Measurements from ENCODE around the gene ENTPD7. TPM values are rescaled to one million over a fixed set of nuclear protein-coding genes. Genes with fewer than 3 reads are reported as not detected.

Gene ENTPD7
- total RNA-seq, 1 donor from 2014 or later: 11.0 TPM

DNA sequence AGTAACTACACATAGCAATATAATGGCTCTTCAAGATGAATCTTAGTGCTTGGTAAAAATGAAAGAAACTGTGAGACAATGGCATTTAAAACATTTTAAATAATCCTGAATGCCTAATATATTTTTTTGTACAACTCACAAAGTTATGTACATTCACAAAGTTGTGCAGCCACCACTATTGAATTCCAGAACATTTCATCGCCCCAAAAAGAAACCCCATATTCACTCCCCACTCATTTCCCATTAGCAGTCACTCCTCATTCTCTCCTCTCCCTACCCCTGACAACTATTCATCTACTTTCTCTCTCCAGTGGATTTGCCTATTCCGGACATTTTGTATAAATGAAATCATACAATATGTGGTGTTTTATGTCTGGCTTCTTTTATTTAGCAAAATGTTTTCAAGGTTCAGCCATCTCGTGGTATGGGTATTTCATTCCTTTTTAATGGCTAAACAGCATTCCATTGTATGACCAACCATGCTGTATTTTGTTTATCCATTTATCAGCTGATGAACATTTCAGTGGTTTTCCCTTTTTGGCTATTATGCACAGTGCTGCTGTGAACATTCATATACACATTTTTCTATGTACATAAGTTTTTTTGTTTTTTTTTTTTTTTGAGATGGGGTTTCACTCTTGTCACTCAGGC is 34.7 kb downstream of the ENTPD7 start:
- Mint-ChIP-seq H3K9me3 (ENCODE audit: unreplicated experiment) (no peaks in the 10 kb centered on the region), H3K4me1 (ENCODE audit: low read depth, unreplicated experiment) (no peaks in the 10 kb centered on the region), H3K4me3 (ENCODE audit: unreplicated experiment) (no peak overlapping the region), H3K36me3 (ENCODE audit: unreplicated experiment) (no peaks in the 10 kb centered on the region), H3K27me3 (ENCODE audit: unreplicated experiment) (no peaks in the 10 kb centered on the region), H3K27ac (ENCODE audit: unreplicated experiment) (no peak overlapping the region)
- TF ChIP-seq, protein P1, sequence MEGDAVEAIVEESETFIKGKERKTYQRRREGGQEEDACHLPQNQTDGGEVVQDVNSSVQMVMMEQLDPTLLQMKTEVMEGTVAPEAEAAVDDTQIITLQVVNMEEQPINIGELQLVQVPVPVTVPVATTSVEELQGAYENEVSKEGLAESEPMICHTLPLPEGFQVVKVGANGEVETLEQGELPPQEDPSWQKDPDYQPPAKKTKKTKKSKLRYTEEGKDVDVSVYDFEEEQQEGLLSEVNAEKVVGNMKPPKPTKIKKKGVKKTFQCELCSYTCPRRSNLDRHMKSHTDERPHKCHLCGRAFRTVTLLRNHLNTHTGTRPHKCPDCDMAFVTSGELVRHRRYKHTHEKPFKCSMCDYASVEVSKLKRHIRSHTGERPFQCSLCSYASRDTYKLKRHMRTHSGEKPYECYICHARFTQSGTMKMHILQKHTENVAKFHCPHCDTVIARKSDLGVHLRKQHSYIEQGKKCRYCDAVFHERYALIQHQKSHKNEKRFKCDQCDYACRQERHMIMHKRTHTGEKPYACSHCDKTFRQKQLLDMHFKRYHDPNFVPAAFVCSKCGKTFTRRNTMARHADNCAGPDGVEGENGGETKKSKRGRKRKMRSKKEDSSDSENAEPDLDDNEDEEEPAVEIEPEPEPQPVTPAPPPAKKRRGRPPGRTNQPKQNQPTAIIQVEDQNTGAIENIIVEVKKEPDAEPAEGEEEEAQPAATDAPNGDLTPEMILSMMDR (IDR thresholded peaks at IDR 0.05; ENCODE audit: partially characterized antibody, unreplicated experiment): no peak
- DNase-seq: no peak

DNA sequence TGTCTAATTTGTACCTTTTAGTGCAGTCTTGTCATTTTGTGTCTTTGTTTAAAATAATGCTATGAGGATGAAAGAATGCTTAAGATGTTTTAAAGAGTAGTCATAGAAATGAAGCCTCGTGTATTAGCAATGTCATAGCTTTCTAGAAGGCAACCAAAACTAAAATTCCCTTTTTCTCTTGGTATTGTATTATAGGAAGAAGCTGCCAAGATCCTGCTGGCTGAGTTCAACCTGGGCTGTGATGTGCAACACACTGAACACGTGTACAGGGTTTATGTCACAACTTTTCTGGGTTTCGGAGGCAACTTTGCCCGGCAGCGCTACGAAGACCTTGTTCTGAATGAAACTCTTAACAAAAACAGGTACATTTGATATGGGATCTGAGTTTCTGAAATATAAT is 36.5 kb downstream of the ENTPD7 start:
- Mint-ChIP-seq H3K4me3 (ENCODE audit: unreplicated experiment) (no peak overlapping the region), H3K36me3 (ENCODE audit: unreplicated experiment) (no peaks in the 10 kb centered on the region)
- DNase-seq: no peak

DNA sequence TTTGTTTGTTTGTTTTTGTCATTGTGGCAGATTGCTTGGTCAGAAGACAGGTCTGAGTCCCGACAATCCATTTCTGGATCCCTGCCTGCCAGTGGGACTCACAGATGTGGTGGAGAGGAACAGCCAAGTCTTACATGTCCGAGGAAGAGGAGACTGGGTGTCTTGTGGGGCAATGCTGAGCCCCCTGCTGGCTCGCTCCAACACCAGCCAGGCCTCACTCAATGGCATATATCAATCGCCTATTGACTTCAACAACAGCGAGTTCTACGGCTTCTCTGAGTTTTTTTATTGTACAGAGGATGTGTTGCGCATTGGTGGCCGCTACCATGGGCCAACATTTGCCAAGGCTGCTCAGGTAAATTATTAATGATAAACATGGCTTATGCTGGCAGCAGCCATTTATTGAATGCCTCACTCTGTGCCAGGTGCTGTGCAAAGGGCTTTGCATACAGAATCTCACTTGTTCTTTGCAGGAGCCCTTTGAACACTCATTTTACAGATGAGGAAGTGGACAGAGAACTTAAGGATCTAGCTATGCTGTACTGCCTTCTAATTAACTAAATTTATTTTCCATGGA is 39.3 kb downstream of the ENTPD7 start:
- Mint-ChIP-seq H3K4me1 (ENCODE audit: low read depth, unreplicated experiment) (no peaks in the 10 kb centered on the region), H3K4me3 (ENCODE audit: unreplicated experiment) (no peak overlapping the region), H3K27me3 (ENCODE audit: unreplicated experiment) (no peaks in the 10 kb centered on the region), H3K27ac (ENCODE audit: unreplicated experiment) (no peak overlapping the region), H3K9me3 (ENCODE audit: unreplicated experiment) (peaks cover 1% of the 10 kb centered on the region), H3K36me3 (ENCODE audit: unreplicated experiment) (no peaks in the 10 kb centered on the region)
- TF ChIP-seq, protein P1 (IDR thresholded peaks at IDR 0.05; ENCODE audit: partially characterized antibody, unreplicated experiment): no peak
- DNase-seq: no peak

More for the DNA sequence above, 36.5 kb downstream of the ENTPD7 start:
- H3K27ac Mint-ChIP-seq (ENCODE audit: unreplicated experiment): no peak overlapping the region
- H3K27me3 Mint-ChIP-seq (ENCODE audit: unreplicated experiment): no peaks in the 10 kb centered on the region
- H3K4me1 Mint-ChIP-seq (ENCODE audit: low read depth, unreplicated experiment): no peaks in the 10 kb centered on the region
- TF ChIP-seq, protein P1 (IDR thresholded peaks at IDR 0.05; ENCODE audit: partially characterized antibody, unreplicated experiment): no peak
- peaks cover under 1% of the 10 kb centered on the region for H3K9me3 Mint-ChIP-seq (ENCODE audit: unreplicated experiment)

DNA sequence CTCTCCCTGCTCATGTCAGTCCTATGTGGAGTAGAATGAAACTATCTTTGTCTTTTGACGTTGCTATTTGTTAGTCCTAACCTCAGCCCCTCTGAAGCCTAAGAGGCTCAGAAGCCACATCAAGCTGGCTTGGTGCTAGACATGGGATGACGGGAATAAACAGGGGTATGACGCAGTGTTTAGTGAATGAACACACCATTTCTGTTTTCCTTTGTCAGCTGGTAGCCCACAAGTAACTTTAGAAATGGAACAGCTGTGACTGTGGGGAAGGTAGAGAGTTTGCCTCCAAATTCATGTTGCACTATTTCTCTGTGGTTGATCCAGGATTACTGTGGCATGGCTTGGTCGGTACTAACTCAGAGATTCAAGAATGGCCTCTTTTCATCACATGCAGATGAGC is 41.3 kb downstream of the ENTPD7 start:
- TF ChIP-seq, protein P1 (IDR thresholded peaks at IDR 0.05; ENCODE audit: partially characterized antibody, unreplicated experiment): no peak
- H3K4me3 Mint-ChIP-seq (ENCODE audit: unreplicated experiment): no peak overlapping the region
- H3K27me3 Mint-ChIP-seq (ENCODE audit: unreplicated experiment): no peaks in the 10 kb centered on the region
- H3K27ac Mint-ChIP-seq (ENCODE audit: unreplicated experiment): no peak overlapping the region
- peaks cover 1% of the 10 kb centered on the region for H3K9me3 Mint-ChIP-seq (ENCODE audit: unreplicated experiment)
- H3K4me1 Mint-ChIP-seq (ENCODE audit: low read depth, unreplicated experiment): no peaks in the 10 kb centered on the region
- H3K36me3 Mint-ChIP-seq (ENCODE audit: unreplicated experiment): no peaks in the 10 kb centered on the region
- no peak for DNase-seq

DNA sequence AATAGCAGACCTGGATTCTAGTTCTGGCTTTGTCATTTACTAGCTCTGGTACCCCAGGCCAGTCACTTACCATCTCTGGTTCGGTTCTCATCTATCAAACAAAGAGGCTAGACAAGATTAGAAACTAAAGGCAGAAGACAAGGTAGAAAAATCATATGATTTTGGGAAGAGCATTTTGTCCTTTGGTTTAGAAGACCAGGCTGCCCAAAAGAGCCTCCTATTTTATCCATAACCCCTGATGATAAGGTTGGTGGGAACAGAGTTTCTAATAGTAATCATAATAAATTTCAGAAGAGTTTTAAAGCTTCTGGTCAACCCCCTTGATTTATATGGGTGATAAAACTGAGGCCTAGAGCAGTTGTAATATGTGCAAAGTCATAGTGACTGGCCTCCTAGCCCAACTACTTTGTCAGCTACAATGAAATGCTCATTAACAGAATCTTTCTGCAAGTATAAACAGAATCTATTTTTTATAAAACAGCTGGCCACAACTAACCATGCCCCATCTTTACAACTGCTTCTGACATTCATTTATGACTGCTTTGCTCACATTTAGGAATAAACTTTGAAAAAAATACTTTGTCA is 49.2 kb downstream of the ENTPD7 start:
- TF ChIP-seq, protein P1 (IDR thresholded peaks at IDR 0.05; ENCODE audit: partially characterized antibody, unreplicated experiment): no peak
- Mint-ChIP-seq H3K4me3 (ENCODE audit: unreplicated experiment) (no peak overlapping the region), H3K4me1 (ENCODE audit: low read depth, unreplicated experiment) (no peaks in the 10 kb centered on the region), H3K36me3 (ENCODE audit: unreplicated experiment) (no peaks in the 10 kb centered on the region), H3K27me3 (ENCODE audit: unreplicated experiment) (no peaks in the 10 kb centered on the region), H3K9me3 (ENCODE audit: unreplicated experiment) (no peaks in the 10 kb centered on the region), H3K27ac (ENCODE audit: unreplicated experiment) (no peak overlapping the region)
- DNase-seq: no peak
